ENCODE results near the gene GALNT2. TPM values are rescaled to one million over a fixed set of nuclear protein-coding genes. Genes with fewer than 3 reads are reported as not detected.

The GALNT2 gene
- total and polyA plus RNA-seq, 9 of the 15 experiments (the other 6 are each of a cell fraction or from before 2014, with no cell fraction given), result 1.6 to 106 (median 51.9) TPM

GRCh38 chr1:230077011-230077410 is 10.0 kb downstream of the GALNT2 start:
- DNase-seq (ENCODE audit: extremely low read depth in 1 of 4, low spot score in 3 of 4) (no peak), ATAC-seq (no peak), FAIRE-seq (no peak)
- intact Hi-C loops (cut with micrococcal nuclease) (no loop called here), in situ Hi-C loops (cut with MboI) (no loop called here)
- H4K20me1 ChIP-seq (replicated peaks; ENCODE audit: control insufficient read depth, insufficient read depth, low read length), result peaks cover 52% of the 10 kb centered on the region
- no peak overlapping the region for H3K27ac ChIP-seq (ENCODE audit: extremely low read depth, low read depth, low read length)
- 92% methylated on average over 3 of the region's 3 CpGs for WGBS (ENCODE audit: insufficient coverage, low coverage, missing lambda C conversion rate)
- H3K4me2 ChIP-seq (ENCODE audit: insufficient read depth, low read length), result no peak overlapping the region
- H3K9me1 ChIP-seq (ENCODE audit: control insufficient read depth, insufficient read depth, low read length), result peaks cover 13% of the 10 kb centered on the region
- H3K27me3 ChIP-seq (ENCODE audit: control insufficient read depth in 2 of 2, insufficient read depth in 2 of 2, low read length in 2 of 2), result no peaks in the 10 kb centered on the region
- TF ChIP-seq DIDO1 (tag; IDR thresholded peaks at IDR 0.05; ENCODE audit: low read depth), result no peak
- no peak for TF ChIP-seq LCOR (CRISPR knock-in tag; IDR thresholded peaks at IDR 0.05)
- TF ChIP-seq GTF2E2 (tag; IDR thresholded peaks at IDR 0.05), result no peak
- TF ChIP-seq HBP1 (CRISPR knock-in tag; IDR thresholded peaks at IDR 0.05), result no peak
- no peak for TF ChIP-seq RNF2 (IDR thresholded peaks at IDR 0.05)
- TF ChIP-seq ZNF134 (CRISPR knock-in tag; conservative IDR thresholded peaks at IDR 0.05), result no peak
- TF ChIP-seq ZNF3 (CRISPR knock-in tag; IDR thresholded peaks at IDR 0.05), result no peak
- TF ChIP-seq CEBPB (tag; IDR thresholded peaks at IDR 0.05), result no peak
- TF ChIP-seq CTCF (IDR thresholded peaks at IDR 0.05 in 2 of 3, conservative IDR thresholded peaks at IDR 0.05 in 1 of 3; ENCODE audit: insufficient read depth in 2 of 3, low read depth in 1 of 3, low read length in 3 of 3), result no peak
- TF ChIP-seq ZNF445 (CRISPR knock-in tag; IDR thresholded peaks at IDR 0.05; ENCODE audit: low read depth), result no peak
- BruUV-seq (replicated peaks), result no TSS peak
- peaks cover 5 to 14% of the 10 kb centered on the region in 2 experiments; a peak in 3 of 5 replicates for H3K4me1 ChIP-seq (replicated peaks in 1 of 2; ENCODE audit: control insufficient read depth in 2 of 2, insufficient read depth in 2 of 2, low read length in 2 of 2)
- H2AFZ ChIP-seq (ENCODE audit: low read depth, low read length), result no peak overlapping the region
- peaks cover 57% of the 10 kb centered on the region; the same call in 2 of the 3 replicates for H3K36me3 ChIP-seq (ENCODE audit: control insufficient read depth, insufficient read depth, low read length)
- H3K9me3 ChIP-seq (replicated peaks; ENCODE audit: control insufficient read depth, insufficient read depth, low read depth, low read length), result no peaks in the 10 kb centered on the region
- no peak overlapping the region for H3K4me3 ChIP-seq
- CTCF ChIA-PET (ENCODE audit: low intra/inter-chr PET ratio), result no interaction called here
- peaks cover 98% of the 10 kb centered on the region for H3K79me2 ChIP-seq (ENCODE audit: control insufficient read depth, insufficient read depth, low read length)
- POLR2A ChIA-PET, result interaction anchor here (0.8 to 3.7 kb wide), 3 partner anchors 7 to 11 kb away, joined by 3 to 21 read pairs (median 7); no protein-coding TSS in a partner anchor
- H3K9ac ChIP-seq (ENCODE audit: insufficient read depth in 1 of 2, low read depth in 2 of 2, low read length in 2 of 2), result no peak overlapping the region; a peak in 1 of 4 replicates

Data from K562 (cell line).